OCI-LY1 (cell line): ENCODE data around the gene HS3ST1.
"Not testable (repeated sequence)": the region's sequence is repeated elsewhere in the genome, so short reads cannot be mapped to it uniquely, and the experiment has no call there.

Experiments used
- H2AFZ ChIP-seq: fragments of 200-600 bp; sonication (generic), shearing (Covaris generic); 2 replicates; pipeline ENCODE4 v1.6.0; 2014; ENCODE audit warnings: antibody characterized with exemption, mild to moderate bottlenecking, low read length
- H3F3A ChIP-seq: fragments of 200-600 bp; sonication (generic), shearing (Covaris generic); 2 replicates; pipeline ENCODE4 v1.6.0; 2014; ENCODE audit warnings: mild to moderate bottlenecking, antibody characterized with exemption, low read length, moderate library complexity; ENCODE audit not compliant: insufficient read depth
- H3K27ac ChIP-seq: fragments of 200-600 bp; sonication (generic); 2 replicates; pipeline ENCODE4 v1.5.1; 2014; ENCODE audit warnings: low read length, mixed run types, mild to moderate bottlenecking, low read depth; ENCODE audit not compliant: poor library complexity, severe bottlenecking
- H3K27me3 ChIP-seq: fragments of 200-600 bp; sonication (generic); 2 replicates; pipeline ENCODE4 v1.6.0; 2014; ENCODE audit warnings: antibody characterized with exemption, mild to moderate bottlenecking, low read length, moderate library complexity; ENCODE audit not compliant: insufficient read depth
- H3K36me3 ChIP-seq: fragments of 200-600 bp; sonication (generic); 2 replicates; pipeline ENCODE4 v1.6.1; 2014; ENCODE audit warnings: mild to moderate bottlenecking, antibody characterized with exemption, low read length, moderate library complexity, mixed read lengths; ENCODE audit not compliant: insufficient read depth
- H3K4me1 ChIP-seq: fragments of 200-600 bp; sonication (generic); 2 replicates; pipeline ENCODE4 v1.5.1; 2014; ENCODE audit warnings: mild to moderate bottlenecking, low read length, moderate library complexity; ENCODE audit not compliant: insufficient read depth, severe bottlenecking
- H3K4me2 ChIP-seq: fragments of 200-600 bp; sonication (generic), shearing (Covaris generic); 2 replicates; pipeline ENCODE4 v1.6.1; 2014; ENCODE audit warnings: low read length
- H3K4me3 ChIP-seq: fragments of 200-600 bp; sonication (generic); 2 replicates; pipeline ENCODE4 v1.5.1; 2014; ENCODE audit warnings: low read length, low read depth, mild to moderate bottlenecking, mixed read lengths; ENCODE audit not compliant: poor library complexity, severe bottlenecking
- H3K79me2 ChIP-seq: fragments of 200-600 bp; shearing (Covaris generic); 2 replicates; pipeline ENCODE4 v1.6.1; 2016; ENCODE audit warnings: mixed run types, low read length, mixed read lengths; ENCODE audit not compliant: insufficient read depth
- H3K9ac ChIP-seq: fragments of 200-600 bp; sonication (generic), shearing (Covaris generic); 2 replicates; pipeline ENCODE4 v1.6.1; 2014; ENCODE audit warnings: mild to moderate bottlenecking, low read length, mixed read lengths
- H3K9me2 ChIP-seq: fragments of 200-600 bp; sonication (generic), shearing (Covaris generic); 2 replicates; pipeline ENCODE4 v1.6.1; 2014; ENCODE audit warnings: low read depth, mild to moderate bottlenecking, low read length, mixed read lengths
- H3K9me3 ChIP-seq: fragments of 200-600 bp; shearing (Covaris generic); 2 replicates; pipeline ENCODE4 v1.6.1; 2014; ENCODE audit warnings: low read length, mixed read lengths
- H4K20me1 ChIP-seq: fragments of 200-600 bp; sonication (generic), shearing (Covaris generic); 2 replicates; pipeline ENCODE4 v1.6.0; 2016; ENCODE audit warnings: mild to moderate bottlenecking, low read length; ENCODE audit not compliant: insufficient read depth
- EZH2 ChIP-seq: fragments of 200-600 bp; sonication (generic), shearing (Covaris generic); IDR thresholded peaks from 2 replicates; pipeline ENCODE4 v1.8.0; 2017; ENCODE audit warnings: borderline replicate concordance, mixed run types, mild to moderate bottlenecking, antibody characterized with exemption, low read length, moderate library complexity, mixed read lengths
- TF ChIP-seq, protein P1 (sequence below): fragments of 200-600 bp; sonication (generic), shearing (Covaris generic); IDR thresholded peaks from 2 replicates; pipeline ENCODE4 v1.5.1; 2017; ENCODE audit warnings: mild to moderate bottlenecking, antibody characterized with exemption, low read length, moderate library complexity, mixed read lengths

Gene HS3ST1

DNA sequence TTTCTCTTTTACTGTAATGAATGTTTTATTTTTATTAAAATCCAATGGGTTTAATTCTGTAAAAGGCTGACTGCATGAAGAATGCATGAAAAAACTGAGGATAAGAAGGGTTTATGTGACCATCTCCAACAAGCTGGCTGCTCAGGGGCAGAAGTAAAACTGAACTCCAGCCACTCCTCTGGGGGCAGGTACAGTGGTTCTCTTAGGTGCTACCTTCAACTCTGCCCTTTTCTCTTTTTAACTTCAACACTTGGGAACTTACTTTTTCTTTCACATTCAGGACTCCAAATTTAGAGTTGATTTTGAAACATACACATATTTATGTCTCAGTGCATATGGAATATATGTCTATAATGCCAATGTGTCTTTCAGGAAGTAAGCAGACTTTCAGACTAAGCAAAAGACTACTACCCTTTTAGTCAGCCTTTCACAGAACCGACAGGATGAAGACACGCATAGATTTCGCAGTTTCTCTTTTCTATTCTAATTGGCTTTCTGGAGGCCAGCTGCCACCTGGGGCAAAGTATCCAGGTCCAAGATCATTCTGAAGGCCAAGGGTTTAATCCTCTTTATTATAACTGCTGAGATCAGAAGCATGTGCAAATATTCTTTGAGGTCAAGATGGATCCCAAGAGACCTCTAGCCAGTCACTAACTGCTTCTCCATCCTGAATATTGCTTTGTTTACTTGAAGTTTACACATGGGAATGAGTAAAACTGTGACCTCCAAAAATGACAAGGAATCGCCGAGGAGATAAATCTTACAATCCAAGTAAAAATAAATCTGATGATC, 30.7 kb downstream of the HS3ST1 start:
- no peaks in the 10 kb centered on the region for H3K4me1 ChIP-seq
- no peaks in the 10 kb centered on the region for H3K9me2 ChIP-seq
- no peak overlapping the region for H3K4me3 ChIP-seq
- H3K36me3 ChIP-seq, result no peaks in the 10 kb centered on the region
- H3K9ac ChIP-seq, result no peak overlapping the region
- no peak overlapping the region for H3K27ac ChIP-seq
- TF ChIP-seq, protein P1, sequence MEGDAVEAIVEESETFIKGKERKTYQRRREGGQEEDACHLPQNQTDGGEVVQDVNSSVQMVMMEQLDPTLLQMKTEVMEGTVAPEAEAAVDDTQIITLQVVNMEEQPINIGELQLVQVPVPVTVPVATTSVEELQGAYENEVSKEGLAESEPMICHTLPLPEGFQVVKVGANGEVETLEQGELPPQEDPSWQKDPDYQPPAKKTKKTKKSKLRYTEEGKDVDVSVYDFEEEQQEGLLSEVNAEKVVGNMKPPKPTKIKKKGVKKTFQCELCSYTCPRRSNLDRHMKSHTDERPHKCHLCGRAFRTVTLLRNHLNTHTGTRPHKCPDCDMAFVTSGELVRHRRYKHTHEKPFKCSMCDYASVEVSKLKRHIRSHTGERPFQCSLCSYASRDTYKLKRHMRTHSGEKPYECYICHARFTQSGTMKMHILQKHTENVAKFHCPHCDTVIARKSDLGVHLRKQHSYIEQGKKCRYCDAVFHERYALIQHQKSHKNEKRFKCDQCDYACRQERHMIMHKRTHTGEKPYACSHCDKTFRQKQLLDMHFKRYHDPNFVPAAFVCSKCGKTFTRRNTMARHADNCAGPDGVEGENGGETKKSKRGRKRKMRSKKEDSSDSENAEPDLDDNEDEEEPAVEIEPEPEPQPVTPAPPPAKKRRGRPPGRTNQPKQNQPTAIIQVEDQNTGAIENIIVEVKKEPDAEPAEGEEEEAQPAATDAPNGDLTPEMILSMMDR, result no peak
- no peak for TF ChIP-seq EZH2
- H3K27me3 ChIP-seq, result no peaks in the 10 kb centered on the region
- H3K4me2 ChIP-seq, result no peak overlapping the region
- no peaks in the 10 kb centered on the region for H3K79me2 ChIP-seq
- H4K20me1 ChIP-seq, result no peaks in the 10 kb centered on the region
- H2AFZ ChIP-seq, result no peak overlapping the region
- no peaks in the 10 kb centered on the region for H3F3A ChIP-seq
- no peaks in the 10 kb centered on the region for H3K9me3 ChIP-seq

DNA sequence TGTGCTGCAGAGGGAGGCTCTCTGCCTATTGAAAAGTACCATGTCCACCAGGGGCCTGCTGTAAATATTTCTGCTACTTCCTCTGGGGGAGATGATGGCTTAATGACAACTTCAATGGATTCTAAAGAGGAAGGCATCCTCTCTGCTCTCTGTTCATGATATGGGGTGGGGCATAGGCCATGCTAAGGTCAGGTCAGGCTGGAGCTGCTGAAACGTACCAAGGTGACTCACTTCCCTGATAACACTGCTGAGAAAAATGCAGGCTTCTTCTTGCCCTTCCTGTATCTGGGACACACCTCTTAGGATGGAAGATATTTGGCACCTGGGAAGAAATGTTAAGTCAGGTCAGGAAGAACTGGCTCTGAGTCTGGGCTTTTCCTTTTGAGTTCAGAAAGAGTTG, 31.5 kb downstream of the HS3ST1 start:
- Histone ChIP-seq H3K4me3 (no peak overlapping the region), H3K27me3 (no peaks in the 10 kb centered on the region), H3K9me3 (no peaks in the 10 kb centered on the region), H3F3A (no peaks in the 10 kb centered on the region), H3K36me3 (no peaks in the 10 kb centered on the region), H4K20me1 (no peaks in the 10 kb centered on the region), H3K4me1 (no peaks in the 10 kb centered on the region), H3K79me2 (no peaks in the 10 kb centered on the region), H3K4me2 (no peak overlapping the region), H3K9me2 (no peaks in the 10 kb centered on the region), H2AFZ (no peak overlapping the region), H3K27ac (no peak overlapping the region), H3K9ac (no peak overlapping the region)
- no peak for TF ChIP-seq EZH2
- TF ChIP-seq, protein P1, result no peak

DNA sequence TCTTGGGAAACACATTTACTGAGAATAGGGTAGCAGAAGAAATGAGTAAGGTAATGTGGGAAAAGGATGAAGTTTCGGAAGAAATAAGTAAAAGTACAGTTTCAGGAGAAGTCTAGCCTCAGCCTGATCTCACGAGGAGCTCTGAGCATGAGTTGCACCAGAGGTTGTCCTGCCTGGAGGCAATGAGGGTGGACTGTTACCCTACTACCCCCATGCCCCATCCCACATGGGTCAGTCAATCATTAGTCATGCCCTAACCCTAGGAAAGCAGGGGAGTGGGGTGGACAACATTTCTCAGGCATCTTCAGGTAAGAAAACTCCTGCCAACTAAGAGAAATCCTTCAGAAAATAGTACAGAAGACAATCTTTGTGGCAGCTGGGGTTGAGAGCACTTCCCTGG, 35.1 kb downstream of the HS3ST1 start:
- Histone ChIP-seq H2AFZ (no peak overlapping the region), H3K9me2 (no peaks in the 10 kb centered on the region), H3K4me3 (no peak overlapping the region), H3K9ac (no peak overlapping the region), H3K27ac (no peak overlapping the region), H4K20me1 (no peaks in the 10 kb centered on the region), H3K4me1 (no peaks in the 10 kb centered on the region), H3K36me3 (no peaks in the 10 kb centered on the region), H3K27me3 (no peaks in the 10 kb centered on the region), H3K9me3 (no peaks in the 10 kb centered on the region), H3F3A (no peaks in the 10 kb centered on the region), H3K4me2 (no peak overlapping the region), H3K79me2 (no peaks in the 10 kb centered on the region)
- TF ChIP-seq, protein P1, result no peak
- no peak for TF ChIP-seq EZH2

DNA sequence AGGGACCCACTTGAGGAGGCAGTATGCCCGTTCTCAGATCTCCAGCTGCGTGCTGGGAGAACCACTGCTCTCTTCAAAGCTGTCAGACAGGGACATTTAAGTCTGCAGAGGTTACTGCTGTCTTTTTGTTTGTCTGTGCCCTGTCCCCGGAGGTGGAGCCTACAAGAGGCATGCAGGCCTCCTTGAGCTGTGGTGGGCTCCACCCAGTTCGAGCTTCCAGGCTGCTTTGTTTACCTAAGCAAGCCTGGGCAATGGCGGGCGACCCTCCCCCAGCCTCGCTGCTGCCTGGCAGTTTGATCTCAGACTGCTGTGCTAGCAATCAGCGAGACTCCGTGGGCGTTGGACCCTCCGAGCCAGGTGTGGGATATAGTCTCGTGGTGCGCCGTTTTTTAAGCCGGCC, 44.6 kb downstream of the HS3ST1 start:
- H4K20me1 ChIP-seq, H3K4me1 ChIP-seq, H2AFZ ChIP-seq, H3K4me3 ChIP-seq, H3K4me2 ChIP-seq, H3F3A ChIP-seq, H3K79me2 ChIP-seq, H3K9me2 ChIP-seq, H3K27ac ChIP-seq, H3K9me3 ChIP-seq, H3K9ac ChIP-seq, H3K36me3 ChIP-seq, H3K27me3 ChIP-seq: not testable (repeated sequence)
